ENCODE data around the gene FAM222B. TPM values are rescaled to one million over a fixed set of nuclear protein-coding genes. Genes with fewer than 3 reads are reported as not detected.

Gene FAM222B
- total and polyA plus RNA-seq, 4 donors: 2.8 to 5.4 (median 4.1) TPM

GRCh38 chr17:28758411-28759121 is 84.0 kb downstream of the FAM222B start:
- no peaks in the 10 kb centered on the region for H3K9me3 ChIP-seq (ENCODE audit: control insufficient read depth in 4 of 4, low read length in 3 of 4)
- no peak for TF ChIP-seq GABPA (IDR thresholded peaks at IDR 0.05 in 1 of 2, conservative IDR thresholded peaks at IDR 0.05 in 1 of 2)
- TF ChIP-seq YY1 (IDR thresholded peaks at IDR 0.05): no peak
- no peak for TF ChIP-seq FOXA1 (IDR thresholded peaks at IDR 0.05)
- no peak for TF ChIP-seq SP1 (IDR thresholded peaks at IDR 0.05)
- no peak for TF ChIP-seq EGR1 (IDR thresholded peaks at IDR 0.05; ENCODE audit: low read depth in 2 of 2)
- no peak for TF ChIP-seq JUND (IDR thresholded peaks at IDR 0.05)
- TF ChIP-seq REST (IDR thresholded peaks at IDR 0.05): no peak
- TF ChIP-seq RAD21 (IDR thresholded peaks at IDR 0.05): no peak
- no peak for TF ChIP-seq FOXA2 (IDR thresholded peaks at IDR 0.05)
- no peak for TF ChIP-seq TAF1 (conservative IDR thresholded peaks at IDR 0.05)
- no peak for TF ChIP-seq ATF3 (IDR thresholded peaks at IDR 0.05)
- no peak for TF ChIP-seq HNF4A (conservative IDR thresholded peaks at IDR 0.05)
- TF ChIP-seq RXRA (IDR thresholded peaks at IDR 0.05): no peak
- TF ChIP-seq MAX (IDR thresholded peaks at IDR 0.05): no peak
- no peak for TF ChIP-seq ZBTB33 (IDR thresholded peaks at IDR 0.05)
- no peak for TF ChIP-seq NR2F2 (IDR thresholded peaks at IDR 0.05)
- TF ChIP-seq CTCF (IDR thresholded peaks at IDR 0.05; ENCODE audit: low read depth, low read length, missing input control): no peak
- TF ChIP-seq HNF4G (IDR thresholded peaks at IDR 0.05): no peak
- peaks cover 4 to 27% (median 8%) of the 10 kb centered on the region in 4 donors for H3K36me3 ChIP-seq (ENCODE audit: control insufficient read depth in 4 of 4, insufficient read depth in 3 of 4, low read depth in 1 of 4, low read length in 3 of 4)
- 97% methylated on average over 32 of the region's 32 CpGs for WGBS
- no peak for DNase-seq (ENCODE audit: low spot score)
- H3K4me1 ChIP-seq (ENCODE audit: control insufficient read depth in 4 of 4, insufficient read depth in 4 of 4, low read length in 3 of 4): peaks cover 0 to 11% (median 7%) of the 10 kb centered on the region in 4 donors
- no peak overlapping the region for H3K9ac ChIP-seq (ENCODE audit: low read depth in 1 of 2, low read length in 2 of 2)
- no peak overlapping the region for H3K27ac ChIP-seq (ENCODE audit: low read depth in 1 of 2, low read length in 2 of 2)
- no peaks in the 10 kb centered on the region for H3K27me3 ChIP-seq (ENCODE audit: control insufficient read depth in 4 of 4, insufficient read depth in 4 of 4, low read length in 3 of 4)
- no peak overlapping the region for H3K4me3 ChIP-seq (ENCODE audit: low read depth in 1 of 3, low read length in 3 of 3)

Data from liver (tissue), 9 donors.